ENCODE data around the gene EYS. TPM values are rescaled to one million over a fixed set of nuclear protein-coding genes. Genes with fewer than 3 reads are reported as not detected.
"Not testable (repeated sequence)": the region's sequence is repeated elsewhere in the genome, so short reads cannot be mapped to it uniquely, and the experiment has no call there.

The EYS gene
- total RNA-seq, 2 donors from 2014 or later = not detected

DNA sequence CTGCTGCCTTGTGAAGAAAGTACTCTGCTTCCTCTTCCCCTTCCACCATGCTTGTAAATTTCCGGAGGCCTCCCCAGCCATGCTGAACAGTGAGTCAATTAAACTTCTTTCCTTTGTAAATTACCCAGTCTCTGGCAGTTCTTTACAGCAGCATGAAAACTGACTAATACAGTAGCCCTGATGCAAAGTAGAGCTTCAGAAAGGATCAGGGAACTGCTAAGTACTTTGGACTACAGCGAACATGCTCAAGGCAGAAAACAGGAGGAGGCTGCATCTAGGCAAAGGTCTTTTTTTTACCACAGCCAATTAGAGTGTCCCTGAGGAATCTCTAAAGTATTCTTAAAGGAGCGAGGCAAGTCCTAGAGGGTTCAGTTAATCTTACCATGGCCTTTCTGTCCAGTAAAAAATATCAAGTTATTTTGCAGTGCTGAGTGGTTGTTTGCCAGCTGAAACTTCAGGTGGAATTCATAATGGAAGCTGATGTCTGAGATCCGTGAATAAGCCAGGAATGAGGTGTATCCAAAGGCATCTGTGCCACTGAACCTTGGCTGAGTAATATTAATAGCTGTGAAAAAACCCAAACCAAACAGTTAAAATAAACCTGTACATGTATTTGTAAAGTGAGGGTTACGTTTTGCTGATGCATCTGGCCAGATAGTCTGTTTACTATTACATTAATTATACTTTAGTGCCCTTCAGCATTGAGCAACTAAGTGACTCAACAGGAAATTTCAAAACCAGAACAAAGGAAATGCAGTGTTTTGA is 1901.0 kb downstream of the EYS start:
- no peaks in the 10 kb centered on the region for H3K27me3 ChIP-seq (replicated peaks; ENCODE audit: insufficient read depth)
- H3K4me3 ChIP-seq = no peak overlapping the region
- H3K9me3 ChIP-seq = no peaks in the 10 kb centered on the region
- DNase-seq (ENCODE audit: low spot score) = no peak
- ATAC-seq (ENCODE audit: insufficient number of reproducible peaks, low FRiP score, low read depth) = no peak
- peak overlapping the region in 1 of 2 donors; percentile 13 for H3K27ac ChIP-seq
- no peaks in the 10 kb centered on the region for H3K36me3 ChIP-seq
- H3K4me1 ChIP-seq (ENCODE audit: control insufficient read depth in 1 of 2, low read depth in 2 of 2) = peaks cover 0 to 5% of the 10 kb centered on the region in 2 donors
- TF ChIP-seq, protein P1, sequence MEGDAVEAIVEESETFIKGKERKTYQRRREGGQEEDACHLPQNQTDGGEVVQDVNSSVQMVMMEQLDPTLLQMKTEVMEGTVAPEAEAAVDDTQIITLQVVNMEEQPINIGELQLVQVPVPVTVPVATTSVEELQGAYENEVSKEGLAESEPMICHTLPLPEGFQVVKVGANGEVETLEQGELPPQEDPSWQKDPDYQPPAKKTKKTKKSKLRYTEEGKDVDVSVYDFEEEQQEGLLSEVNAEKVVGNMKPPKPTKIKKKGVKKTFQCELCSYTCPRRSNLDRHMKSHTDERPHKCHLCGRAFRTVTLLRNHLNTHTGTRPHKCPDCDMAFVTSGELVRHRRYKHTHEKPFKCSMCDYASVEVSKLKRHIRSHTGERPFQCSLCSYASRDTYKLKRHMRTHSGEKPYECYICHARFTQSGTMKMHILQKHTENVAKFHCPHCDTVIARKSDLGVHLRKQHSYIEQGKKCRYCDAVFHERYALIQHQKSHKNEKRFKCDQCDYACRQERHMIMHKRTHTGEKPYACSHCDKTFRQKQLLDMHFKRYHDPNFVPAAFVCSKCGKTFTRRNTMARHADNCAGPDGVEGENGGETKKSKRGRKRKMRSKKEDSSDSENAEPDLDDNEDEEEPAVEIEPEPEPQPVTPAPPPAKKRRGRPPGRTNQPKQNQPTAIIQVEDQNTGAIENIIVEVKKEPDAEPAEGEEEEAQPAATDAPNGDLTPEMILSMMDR (IDR thresholded peaks at IDR 0.05) = no peak

DNA sequence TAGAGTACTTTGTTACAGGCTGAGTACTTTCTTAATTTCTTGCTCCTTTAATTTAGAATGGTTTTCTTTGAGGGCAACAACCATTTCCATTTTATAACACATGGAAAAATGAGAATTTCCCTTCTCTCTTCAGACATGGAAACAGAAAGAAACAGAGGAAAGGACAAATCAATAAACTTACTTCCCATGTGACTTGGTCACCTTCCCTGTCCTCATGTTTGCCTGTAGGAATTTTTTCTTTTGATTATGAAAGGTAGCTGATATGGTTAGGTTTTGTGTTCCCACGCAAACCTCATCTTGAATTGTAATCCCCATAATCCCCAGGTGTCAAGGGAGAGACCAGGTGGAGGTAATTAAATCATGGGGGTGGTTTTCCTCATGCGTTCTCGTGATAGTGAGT is 1901.7 kb downstream of the EYS start:
- Histone ChIP-seq H3K36me3 (no peaks in the 10 kb centered on the region), H3K4me1 (ENCODE audit: control insufficient read depth in 1 of 2, low read depth in 2 of 2) (peaks cover 0 to 5% of the 10 kb centered on the region in 2 donors), H3K27me3 (replicated peaks; ENCODE audit: insufficient read depth) (no peaks in the 10 kb centered on the region), H3K27ac (no peak overlapping the region), H3K9me3 (no peaks in the 10 kb centered on the region), H3K4me3 (no peak overlapping the region)
- ATAC-seq (ENCODE audit: insufficient number of reproducible peaks, low FRiP score, low read depth) (no peak), DNase-seq (ENCODE audit: low spot score) (no peak)
- TF ChIP-seq, protein P1 (IDR thresholded peaks at IDR 0.05) = no peak

DNA sequence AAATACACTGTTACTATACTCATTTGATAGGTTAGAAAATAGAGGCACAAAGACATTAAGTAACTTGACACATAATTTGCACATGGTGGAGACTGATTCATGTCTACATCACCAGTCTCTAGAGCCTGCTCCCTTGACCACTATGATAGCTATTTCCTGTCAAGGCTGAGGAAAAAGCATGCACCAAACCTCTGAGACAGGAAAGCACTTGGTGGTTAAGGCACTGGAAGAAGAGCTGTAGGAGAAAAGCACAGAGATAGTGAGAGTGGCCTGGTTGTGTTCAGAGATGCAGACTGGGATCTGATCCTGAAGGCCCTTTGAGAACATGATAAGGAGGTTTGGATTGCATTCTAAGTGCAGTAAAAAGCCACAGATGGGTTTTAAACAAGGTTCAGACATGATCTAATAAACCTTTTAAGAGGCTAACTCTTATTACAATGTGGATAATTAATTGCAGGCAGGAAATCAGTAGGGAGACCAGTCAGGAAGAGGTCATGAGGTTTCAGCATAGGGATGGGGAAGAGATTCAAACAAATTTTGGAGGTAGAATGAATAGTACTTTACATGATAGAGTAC is 1902.6 kb downstream of the EYS start:
- TF ChIP-seq, protein P1 (IDR thresholded peaks at IDR 0.05) = no peak
- no peaks in the 10 kb centered on the region for H3K36me3 ChIP-seq
- no peaks in the 10 kb centered on the region for H3K9me3 ChIP-seq
- no peak overlapping the region for H3K4me3 ChIP-seq
- no peaks in the 10 kb centered on the region for H3K27me3 ChIP-seq (replicated peaks; ENCODE audit: insufficient read depth)
- DNase-seq (ENCODE audit: low spot score) (no peak), ATAC-seq (ENCODE audit: insufficient number of reproducible peaks, low FRiP score, low read depth) (no peak)
- peaks cover 0 to 5% of the 10 kb centered on the region in 2 donors for H3K4me1 ChIP-seq (ENCODE audit: control insufficient read depth in 1 of 2, low read depth in 2 of 2)
- no peak overlapping the region for H3K27ac ChIP-seq

DNA sequence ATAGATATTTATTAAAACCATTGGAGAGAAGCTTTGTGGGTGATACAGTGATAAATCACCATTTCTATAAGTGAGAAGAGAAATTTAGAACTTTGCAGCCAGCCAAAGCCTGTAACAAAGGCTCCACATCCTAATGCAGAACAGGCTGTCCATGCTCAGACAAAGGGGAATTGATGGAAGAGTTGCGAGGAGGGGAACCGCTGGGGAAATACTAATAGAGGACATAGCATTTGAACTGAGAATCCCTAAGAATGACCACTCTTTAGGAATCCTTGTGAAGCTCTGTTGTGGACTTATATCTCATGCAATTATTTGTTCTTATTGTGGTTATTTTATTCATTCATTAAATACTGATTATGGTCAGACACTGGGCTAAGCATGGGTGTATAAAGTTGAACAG is 1903.7 kb downstream of the EYS start:
- Histone ChIP-seq H3K27ac (no peak overlapping the region), H3K27me3 (replicated peaks; ENCODE audit: insufficient read depth) (no peaks in the 10 kb centered on the region), H3K36me3 (no peaks in the 10 kb centered on the region), H3K4me1 (ENCODE audit: control insufficient read depth in 1 of 2, low read depth in 2 of 2) (peaks cover 0 to 5% of the 10 kb centered on the region in 2 donors), H3K9me3 (no peaks in the 10 kb centered on the region), H3K4me3 (no peak overlapping the region)
- TF ChIP-seq, protein P1 (IDR thresholded peaks at IDR 0.05) = no peak
- no peak for ATAC-seq (ENCODE audit: insufficient number of reproducible peaks, low FRiP score, low read depth)
- no peak for DNase-seq (ENCODE audit: low spot score)

DNA sequence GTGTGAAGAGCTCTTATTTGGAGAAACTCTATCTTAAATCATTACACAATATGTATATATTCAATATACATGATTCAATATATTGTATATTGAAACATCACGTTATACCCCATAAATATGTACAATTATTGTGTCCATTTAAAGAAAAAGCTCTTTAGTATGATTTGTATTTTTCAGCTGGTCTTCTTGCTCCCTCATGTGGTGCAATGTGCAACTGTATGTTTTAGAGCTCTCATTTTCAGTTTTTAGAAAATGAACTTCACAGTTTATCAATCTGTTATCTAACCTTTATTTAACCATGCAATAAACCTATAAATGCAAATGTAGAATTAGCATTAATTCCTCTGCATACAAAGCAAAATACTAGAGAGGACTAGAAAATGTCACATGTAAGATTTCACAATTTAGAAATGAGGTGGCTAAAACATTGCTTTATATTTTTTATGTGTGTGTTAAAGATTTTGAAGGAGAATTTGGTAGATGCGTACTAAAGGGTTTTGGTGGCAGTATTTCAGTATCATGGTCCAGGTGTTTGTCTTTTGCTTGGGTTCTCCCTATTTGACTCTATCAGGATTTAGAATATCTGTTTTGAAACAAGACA is 1904.3 kb downstream of the EYS start:
- Histone ChIP-seq H3K27me3 (replicated peaks; ENCODE audit: insufficient read depth) (no peaks in the 10 kb centered on the region), H3K36me3 (no peaks in the 10 kb centered on the region), H3K9me3 (no peaks in the 10 kb centered on the region), H3K4me1 (ENCODE audit: control insufficient read depth in 1 of 2, low read depth in 2 of 2) (peaks cover 0 to 5% of the 10 kb centered on the region in 2 donors), H3K27ac (no peak overlapping the region), H3K4me3 (no peak overlapping the region)
- ATAC-seq (ENCODE audit: insufficient number of reproducible peaks, low FRiP score, low read depth) = no peak
- DNase-seq (ENCODE audit: low spot score) = no peak
- TF ChIP-seq, protein P1 (IDR thresholded peaks at IDR 0.05) = peak; percentile 9

DNA sequence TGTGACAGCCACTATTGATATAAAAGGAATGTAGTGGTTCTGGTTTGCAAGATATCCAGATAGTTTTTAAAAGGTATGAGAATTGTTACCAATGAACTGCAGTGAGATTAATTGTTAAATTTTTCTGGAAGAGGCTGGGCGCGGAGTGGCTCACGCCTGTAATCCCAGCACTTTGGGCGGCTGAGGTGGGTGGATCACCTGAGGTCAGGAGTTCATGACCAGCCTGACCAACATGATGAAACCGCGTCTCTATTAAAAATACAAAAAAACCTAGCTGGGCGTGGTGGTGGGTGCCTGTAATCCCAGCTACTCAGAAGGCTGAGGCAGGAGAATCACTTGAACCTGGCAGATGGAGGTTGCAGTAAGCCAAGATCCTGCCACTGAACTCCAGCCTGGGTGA is 1906.6 kb downstream of the EYS start:
- ATAC-seq (ENCODE audit: insufficient number of reproducible peaks, low FRiP score, low read depth); H3K27me3 ChIP-seq (replicated peaks; ENCODE audit: insufficient read depth); H3K27ac ChIP-seq; H3K4me3 ChIP-seq; H3K36me3 ChIP-seq; H3K4me1 ChIP-seq (ENCODE audit: control insufficient read depth in 1 of 2, low read depth in 2 of 2); H3K9me3 ChIP-seq; DNase-seq (ENCODE audit: low spot score): not testable (repeated sequence)

All from thoracic aorta (tissue), 2 donors.